ENCODE data around the gene MSL1.

GRCh38 chr17:40180694-40181093 lies 58.9 kb downstream of the MSL1 start:
- TF ChIP-seq REST (IDR thresholded peaks at IDR 0.05; ENCODE audit: insufficient read depth in 1 of 2, low read depth in 2 of 2, low read length in 1 of 2): no peak
- no peak for TF ChIP-seq CTCF (IDR thresholded peaks at IDR 0.05)

Measured in Panc1 (cell line).